Measurements from ENCODE around the gene TREH. TPM values are rescaled to one million over a fixed set of nuclear protein-coding genes. Genes with fewer than 3 reads are reported as not detected.

TREH gene
- total RNA-seq, 1 experiment from 2014 or later, result 0.15 TPM

DNA sequence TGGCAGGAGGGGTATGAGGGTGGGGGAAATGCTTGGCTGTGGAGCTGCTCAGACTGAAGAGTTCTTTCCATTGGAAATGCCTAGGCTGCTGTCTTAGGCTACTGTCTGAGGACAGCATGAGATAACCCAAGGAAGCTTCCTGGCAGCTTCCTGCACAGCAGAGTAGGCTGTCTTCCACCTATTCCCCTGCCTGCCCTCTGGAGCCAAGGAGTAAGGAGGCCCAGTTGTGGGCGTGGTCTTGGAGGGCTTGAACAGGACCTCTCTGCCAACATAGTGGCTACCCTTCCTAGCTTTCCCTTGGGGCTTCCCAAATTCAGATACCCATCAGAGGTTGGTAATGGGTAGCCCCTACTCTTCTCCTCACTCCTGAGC is 46.1 kb downstream of the TREH start:
- Histone ChIP-seq H3K9ac (ENCODE audit: low read length) (no peak overlapping the region), H4K20me1 (ENCODE audit: insufficient read depth) (no peaks in the 10 kb centered on the region), H3K27ac (ENCODE audit: low read depth, low read length) (no peak overlapping the region), H2AFZ (ENCODE audit: low read depth, low read length, poor library complexity, severe bottlenecking) (no peak overlapping the region), H3K27me3 (ENCODE audit: insufficient read depth, low read length) (no peaks in the 10 kb centered on the region), H3K36me3 (ENCODE audit: control insufficient read depth in 1 of 2, insufficient read depth in 2 of 2, low read length in 2 of 2) (peaks cover 5 to 9% of the 10 kb centered on the region in 2 experiments; a peak in 2 of 4 replicates), H3K79me2 (ENCODE audit: insufficient read depth, low read length) (no peaks in the 10 kb centered on the region), H3K4me1 (ENCODE audit: control insufficient read depth in 1 of 2, insufficient read depth in 2 of 2, low read length in 2 of 2) (peaks cover 9 to 42% of the 10 kb centered on the region in 2 experiments; a peak in 3 of 4 replicates), H3K9me3 (ENCODE audit: control insufficient read depth in 1 of 2, insufficient read depth in 1 of 2, low read depth in 1 of 2, low read length in 2 of 2) (no peaks in the 10 kb centered on the region), H3K4me3 (replicated peaks in 1 of 2; ENCODE audit: low read depth in 1 of 2, low read length in 2 of 2) (no peak overlapping the region), H3K4me2 (ENCODE audit: low read length) (no peak overlapping the region), H3K9me2 (ENCODE audit: insufficient read depth) (no peaks in the 10 kb centered on the region)
- ChIA-PET RAD21 (ENCODE audit: low non-redundant PET in 1 of 2, low total read pairs in 2 of 2, uncharacterized antibody in 2 of 2, unreplicated experiment in 2 of 2) (no interaction called here), POLR2A (interaction anchor here (0.8 kb wide), 1 partner anchor 11 kb away, joined by 3 read pairs; no protein-coding TSS in a partner anchor), CTCF (no interaction called here)
- DNase-seq (ENCODE audit: low read depth, low spot score), result no peak
- ATAC-seq, result no peak
- BruUV-seq (replicated peaks), result no TSS peak
- no peak for TF ChIP-seq SRF (IDR thresholded peaks at IDR 0.05; ENCODE audit: low read depth)
- TF ChIP-seq SIN3A (IDR thresholded peaks at IDR 0.05; ENCODE audit: low read depth), result no peak
- TF ChIP-seq EZH2 (IDR thresholded peaks at IDR 0.05), result no peak
- no peak for TF ChIP-seq POLR2A (IDR thresholded peaks at IDR 0.05; ENCODE audit: borderline replicate concordance, extremely low read depth, insufficient read depth, insufficient read length)
- intact Hi-C loops (cut with micrococcal nuclease), result no loop called here

DNA sequence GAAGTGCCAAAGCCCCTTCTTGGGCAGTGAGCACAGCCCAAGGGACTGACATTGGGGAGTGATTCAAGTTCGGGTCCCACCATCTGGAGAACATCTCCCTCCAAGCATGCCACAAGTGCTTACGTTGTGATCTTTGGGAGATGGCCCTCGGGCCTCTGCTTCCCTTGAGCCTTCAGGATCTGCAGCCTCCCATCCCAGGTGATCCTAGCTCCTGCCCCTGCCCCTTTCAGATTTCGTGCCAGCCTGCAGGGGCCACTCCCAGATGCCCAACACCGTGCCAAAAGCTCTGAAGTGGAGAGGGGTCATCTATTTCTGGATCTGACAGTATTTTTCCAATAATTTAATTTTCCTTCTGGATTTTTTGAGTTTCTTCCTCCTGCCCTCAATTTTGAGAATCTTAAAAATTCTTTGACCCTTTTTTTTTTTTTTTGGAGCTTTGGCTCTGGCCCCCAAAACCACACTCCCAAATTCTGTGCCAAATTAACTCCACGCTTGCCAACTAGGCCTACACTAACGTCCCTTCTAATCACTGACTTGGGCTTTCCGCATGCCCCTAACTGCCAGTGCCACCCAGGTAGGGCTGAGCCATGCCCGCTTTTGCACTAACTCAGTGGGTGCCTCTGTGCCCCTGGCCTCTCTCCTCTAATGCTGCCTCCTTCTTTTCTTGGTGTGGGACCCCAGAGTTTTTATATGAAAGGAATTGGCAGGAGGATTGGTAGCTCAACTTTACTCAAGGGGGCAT is 46.7 kb downstream of the TREH start:
- H3K27ac ChIP-seq (ENCODE audit: low read depth, low read length), result no peak overlapping the region
- H3K4me2 ChIP-seq (ENCODE audit: low read length), result no peak overlapping the region
- no peak overlapping the region for H2AFZ ChIP-seq (ENCODE audit: low read depth, low read length, poor library complexity, severe bottlenecking)
- ATAC-seq (no peak), DNase-seq (ENCODE audit: low read depth, low spot score) (no peak)
- no peaks in the 10 kb centered on the region for H4K20me1 ChIP-seq (ENCODE audit: insufficient read depth)
- H3K36me3 ChIP-seq (ENCODE audit: control insufficient read depth in 1 of 2, insufficient read depth in 2 of 2, low read length in 2 of 2), result peaks cover 5 to 12% of the 10 kb centered on the region in 2 experiments; a peak in 2 of 4 replicates
- no peak overlapping the region for H3K4me3 ChIP-seq (replicated peaks in 1 of 2; ENCODE audit: low read depth in 1 of 2, low read length in 2 of 2)
- POLR2A ChIA-PET, result interaction anchor here (0.8 to 1.9 kb wide), 2 partner anchors 10 kb away, joined by 3 to 9 read pairs; no protein-coding TSS in a partner anchor
- H3K9me2 ChIP-seq (ENCODE audit: insufficient read depth), result no peaks in the 10 kb centered on the region
- no TSS peak for BruUV-seq (replicated peaks)
- H3K9ac ChIP-seq (ENCODE audit: low read length), result no peak overlapping the region
- no peaks in the 10 kb centered on the region for H3K79me2 ChIP-seq (ENCODE audit: insufficient read depth, low read length)
- RAD21 ChIA-PET (ENCODE audit: low non-redundant PET in 1 of 2, low total read pairs in 2 of 2, uncharacterized antibody in 2 of 2, unreplicated experiment in 2 of 2), result interaction anchor here in 1 of 2 experiments (1.2 kb wide), 1 partner anchor 10 kb away, joined by 5 read pairs; no protein-coding TSS in a partner anchor
- CTCF ChIA-PET, result interaction anchor here (0.8 kb wide), 1 partner anchor 10 kb away, joined by 3 read pairs; no protein-coding TSS in a partner anchor
- H3K9me3 ChIP-seq (ENCODE audit: control insufficient read depth in 1 of 2, insufficient read depth in 1 of 2, low read depth in 1 of 2, low read length in 2 of 2), result no peaks in the 10 kb centered on the region
- H3K27me3 ChIP-seq (ENCODE audit: insufficient read depth, low read length), result no peaks in the 10 kb centered on the region
- peaks cover 9 to 42% of the 10 kb centered on the region in 2 experiments; a peak in 3 of 4 replicates for H3K4me1 ChIP-seq (ENCODE audit: control insufficient read depth in 1 of 2, insufficient read depth in 2 of 2, low read length in 2 of 2)
- intact Hi-C loops (cut with micrococcal nuclease), result no loop called here
- TF ChIP-seq POLR2AphosphoS5 (IDR thresholded peaks at IDR 0.05; ENCODE audit: low read depth, low read length), result no peak
- no peak for TF ChIP-seq POLR2A (IDR thresholded peaks at IDR 0.05; ENCODE audit: borderline replicate concordance, extremely low read depth, insufficient read depth, insufficient read length)
- TF ChIP-seq CEBPB (IDR thresholded peaks at IDR 0.05; ENCODE audit: low read depth), result no peak
- TF ChIP-seq, protein P1, sequence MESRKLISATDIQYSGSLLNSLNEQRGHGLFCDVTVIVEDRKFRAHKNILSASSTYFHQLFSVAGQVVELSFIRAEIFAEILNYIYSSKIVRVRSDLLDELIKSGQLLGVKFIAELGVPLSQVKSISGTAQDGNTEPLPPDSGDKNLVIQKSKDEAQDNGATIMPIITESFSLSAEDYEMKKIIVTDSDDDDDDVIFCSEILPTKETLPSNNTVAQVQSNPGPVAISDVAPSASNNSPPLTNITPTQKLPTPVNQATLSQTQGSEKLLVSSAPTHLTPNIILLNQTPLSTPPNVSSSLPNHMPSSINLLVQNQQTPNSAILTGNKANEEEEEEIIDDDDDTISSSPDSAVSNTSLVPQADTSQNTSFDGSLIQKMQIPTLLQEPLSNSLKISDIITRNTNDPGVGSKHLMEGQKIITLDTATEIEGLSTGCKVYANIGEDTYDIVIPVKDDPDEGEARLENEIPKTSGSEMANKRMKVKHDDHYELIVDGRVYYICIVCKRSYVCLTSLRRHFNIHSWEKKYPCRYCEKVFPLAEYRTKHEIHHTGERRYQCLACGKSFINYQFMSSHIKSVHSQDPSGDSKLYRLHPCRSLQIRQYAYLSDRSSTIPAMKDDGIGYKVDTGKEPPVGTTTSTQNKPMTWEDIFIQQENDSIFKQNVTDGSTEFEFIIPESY (IDR thresholded peaks at IDR 0.05; ENCODE audit: extremely low read depth, insufficient replicate concordance, low read length), result no peak
- no peak for TF ChIP-seq TCF7L2 (IDR thresholded peaks at IDR 0.05; ENCODE audit: borderline replicate concordance, extremely low read depth, insufficient read depth, insufficient read length)
- no peak for TF ChIP-seq FOSL1 (IDR thresholded peaks at IDR 0.05; ENCODE audit: low read depth)
- TF ChIP-seq, protein P2, sequence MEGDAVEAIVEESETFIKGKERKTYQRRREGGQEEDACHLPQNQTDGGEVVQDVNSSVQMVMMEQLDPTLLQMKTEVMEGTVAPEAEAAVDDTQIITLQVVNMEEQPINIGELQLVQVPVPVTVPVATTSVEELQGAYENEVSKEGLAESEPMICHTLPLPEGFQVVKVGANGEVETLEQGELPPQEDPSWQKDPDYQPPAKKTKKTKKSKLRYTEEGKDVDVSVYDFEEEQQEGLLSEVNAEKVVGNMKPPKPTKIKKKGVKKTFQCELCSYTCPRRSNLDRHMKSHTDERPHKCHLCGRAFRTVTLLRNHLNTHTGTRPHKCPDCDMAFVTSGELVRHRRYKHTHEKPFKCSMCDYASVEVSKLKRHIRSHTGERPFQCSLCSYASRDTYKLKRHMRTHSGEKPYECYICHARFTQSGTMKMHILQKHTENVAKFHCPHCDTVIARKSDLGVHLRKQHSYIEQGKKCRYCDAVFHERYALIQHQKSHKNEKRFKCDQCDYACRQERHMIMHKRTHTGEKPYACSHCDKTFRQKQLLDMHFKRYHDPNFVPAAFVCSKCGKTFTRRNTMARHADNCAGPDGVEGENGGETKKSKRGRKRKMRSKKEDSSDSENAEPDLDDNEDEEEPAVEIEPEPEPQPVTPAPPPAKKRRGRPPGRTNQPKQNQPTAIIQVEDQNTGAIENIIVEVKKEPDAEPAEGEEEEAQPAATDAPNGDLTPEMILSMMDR (IDR thresholded peaks at IDR 0.05 in 2 of 3, conservative IDR thresholded peaks at IDR 0.05 in 1 of 3; ENCODE audit: borderline replicate concordance in 1 of 3, insufficient read depth in 1 of 3, low read depth in 2 of 3, low read length in 2 of 3), result no peak
- TF ChIP-seq, protein P3, sequence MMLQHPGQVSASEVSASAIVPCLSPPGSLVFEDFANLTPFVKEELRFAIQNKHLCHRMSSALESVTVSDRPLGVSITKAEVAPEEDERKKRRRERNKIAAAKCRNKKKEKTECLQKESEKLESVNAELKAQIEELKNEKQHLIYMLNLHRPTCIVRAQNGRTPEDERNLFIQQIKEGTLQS (IDR thresholded peaks at IDR 0.05), result no peak
